HCT116 (cell line): ENCODE measurements around the gene NCKAP5. TPM values are rescaled to one million over a fixed set of nuclear protein-coding genes. Genes with fewer than 3 reads are reported as not detected.

Experiments
- ATAC-seq: fragments of 200-7000 bp; cut with Tn5 transposase; 2 replicates; pipeline ENCODE4 v1.9.1; 2020; ENCODE audit warnings: mild to moderate bottlenecking, moderate library complexity
- BruUV-seq: library from RNA; stranded (reverse); fragments of 400-500 nt; replicated peaks from 2 replicates; lab custom pipeline; 2021; lab: Mats Ljungman, UMichigan
- CTCF ChIA-PET: fragments of 300-600 bp; sonication (Branson Sonifier 250); formaldehyde crosslinking; loops from one replicate; lab custom pipeline; 2021; ENCODE audit warnings: antibody characterized with exemption; lab: Charles Lee
- POLR2A ChIA-PET: fragments of 300-600, 350-600 bp; sonication (Branson Sonifier 250); formaldehyde crosslinking; loops from one replicate; lab custom pipeline; 2021; ENCODE audit warnings: antibody characterized with exemption; lab: Charles Lee
- RAD21 ChIA-PET, 2 experiments: fragments of 300-600 bp; sonication (Branson Sonifier 250); formaldehyde crosslinking; loops; one replicate each; lab custom pipeline; 2023; ENCODE audit warnings: low total read pairs in 2 of 2; ENCODE audit not compliant: uncharacterized antibody in 2 of 2, unreplicated experiment in 2 of 2, low non-redundant PET in 1 of 2; lab: Charles Lee
- DNase-seq: peaks from one replicate; pipeline ENCODE4 v3.0.0-alpha.2; 2010; ENCODE audit warnings: low read depth, low spot score
- H2AFZ ChIP-seq: fragments of 200-600 bp; shearing (Covaris generic), sonication (generic); 2 replicates; pipeline ENCODE4 v1.6.1; 2017; ENCODE audit warnings: low read depth, mixed run types, mixed read lengths, antibody characterized with exemption, low read length; ENCODE audit not compliant: poor library complexity, severe bottlenecking
- H3K27ac ChIP-seq: 2 replicates; pipeline ENCODE4 v1.5.1; 2012; ENCODE audit warnings: low read depth, low read length
- H3K27me3 ChIP-seq: fragments of 200-600 bp; sonication (generic); 2 replicates; pipeline ENCODE4 v1.6.1; 2016; ENCODE audit warnings: mixed run types, low read length, mixed read lengths; ENCODE audit not compliant: insufficient read depth
- H3K36me3 ChIP-seq, 2 experiments: fragments of 200-500 bp in 1 of 2; fragments of 200-600 bp in 1 of 2; sonication (Bioruptor generic) in 1 of 2; sonication (generic) in 1 of 2; 2 replicates each; pipeline versions ENCODE4 v1.5.1 to v1.6.1; 2014 to 2016; ENCODE audit warnings: low read length in 2 of 2, inconsistent platforms in 1 of 2, mixed read lengths in 1 of 2, mixed run types in 1 of 2; ENCODE audit not compliant: insufficient read depth in 2 of 2, control insufficient read depth in 1 of 2
- H3K4me1 ChIP-seq, 2 experiments: fragments of 200-600 bp in 1 of 2; sonication (generic) in 1 of 2; 2 replicates each; pipeline versions ENCODE4 v1.5.1 to v1.6.1; 2012 to 2017; ENCODE audit warnings: low read length in 2 of 2, inconsistent platforms in 1 of 2, mild to moderate bottlenecking in 1 of 2, mixed read lengths in 1 of 2, mixed run types in 1 of 2, moderate library complexity in 1 of 2; ENCODE audit not compliant: insufficient read depth in 2 of 2, control insufficient read depth in 1 of 2
- H3K4me2 ChIP-seq: fragments of 200-600 bp; sonication (generic); 2 replicates; pipeline ENCODE4 v1.6.1; 2017; ENCODE audit warnings: mixed run types, low read length, mixed read lengths
- H3K4me3 ChIP-seq, 2 experiments: fragments of 200-600 bp in 1 of 2; sonication (generic) in 1 of 2; replicated peaks in 1 of 2; 2 replicates each; pipeline ENCODE4 v1.5.1; 2011 to 2016; ENCODE audit warnings: low read length in 2 of 2, control low read depth in 1 of 2, low read depth in 1 of 2, mild to moderate bottlenecking in 1 of 2, mixed read lengths in 1 of 2, mixed run types in 1 of 2
- H3K79me2 ChIP-seq: fragments of 200-600 bp; sonication (generic); 2 replicates; pipeline ENCODE4 v1.6.1; 2017; ENCODE audit warnings: mild to moderate bottlenecking, mixed run types, low read length, moderate library complexity, mixed read lengths; ENCODE audit not compliant: insufficient read depth
- H3K9ac ChIP-seq: fragments of 200-600 bp; sonication (generic); 2 replicates; pipeline ENCODE4 v1.6.1; 2016; ENCODE audit warnings: low read length, mixed read lengths
- H3K9me2 ChIP-seq: fragments of 200-600 bp; sonication (generic), shearing (Covaris generic); 2 replicates; pipeline ENCODE4 v1.6.1; 2017; ENCODE audit warnings: mixed run types, mild to moderate bottlenecking, moderate library complexity; ENCODE audit not compliant: insufficient read depth
- H3K9me3 ChIP-seq, 2 experiments: fragments of 200-500 bp in 1 of 2; fragments of 200-600 bp in 1 of 2; sonication (Bioruptor generic) in 1 of 2; sonication (generic) in 1 of 2; 2 replicates each; pipeline ENCODE4 v1.6.1; 2014 to 2017; ENCODE audit warnings: low read length in 2 of 2, mixed read lengths in 2 of 2, inconsistent platforms in 1 of 2, low read depth in 1 of 2, mild to moderate bottlenecking in 1 of 2, mixed run types in 1 of 2, moderate library complexity in 1 of 2; ENCODE audit not compliant: control insufficient read depth in 1 of 2, insufficient read depth in 1 of 2
- H4K20me1 ChIP-seq: fragments of 200-600 bp; sonication (generic), shearing (Covaris generic); 2 replicates; pipeline ENCODE4 v1.6.1; 2017; ENCODE audit warnings: mixed run types, mild to moderate bottlenecking, moderate library complexity; ENCODE audit not compliant: insufficient read depth
- CBX3 ChIP-seq: IDR thresholded peaks from 2 replicates; pipeline ENCODE4 v1.6.1; 2012; ENCODE audit warnings: low read depth
- CEBPB ChIP-seq: IDR thresholded peaks from 2 replicates; pipeline ENCODE4 v1.6.1; 2012; ENCODE audit warnings: low read depth
- EZH2 ChIP-seq: fragments of 200-600 bp; sonication (generic); IDR thresholded peaks from 2 replicates; pipeline ENCODE4 v1.6.1; 2017; ENCODE audit warnings: antibody characterized with exemption, mixed run types
- EZH2phosphoT487 ChIP-seq: fragments of 200-600 bp; IDR thresholded peaks from 2 replicates; pipeline ENCODE4 v1.6.1; 2018; ENCODE audit warnings: antibody characterized with exemption, borderline replicate concordance
- JUND ChIP-seq: IDR thresholded peaks from 2 replicates; pipeline ENCODE4 v1.6.1; 2012
- POLR2A ChIP-seq: IDR thresholded peaks from 2 replicates; pipeline ENCODE4 v1.7.0; 2011; ENCODE audit warnings: borderline replicate concordance; ENCODE audit not compliant: insufficient read depth, insufficient read length; ENCODE audit errors: extremely low read depth
- RAD21 ChIP-seq: IDR thresholded peaks from 2 replicates; pipeline ENCODE4 v1.6.1; 2012; ENCODE audit warnings: low read depth, mild to moderate bottlenecking
- SIN3A ChIP-seq: IDR thresholded peaks from 2 replicates; pipeline ENCODE4 v1.6.1; 2012; ENCODE audit warnings: low read depth
- SP1 ChIP-seq: IDR thresholded peaks from 2 replicates; pipeline ENCODE4 v1.6.1; 2012; ENCODE audit warnings: low read depth
- TCF7L2 ChIP-seq: IDR thresholded peaks from 2 replicates; pipeline ENCODE4 v1.7.0; 2011; ENCODE audit warnings: borderline replicate concordance, inconsistent platforms; ENCODE audit not compliant: insufficient read depth, insufficient read length; ENCODE audit errors: extremely low read depth
- YY1 ChIP-seq: IDR thresholded peaks from 2 replicates; pipeline ENCODE4 v1.6.1; 2011; ENCODE audit warnings: low read length, low read depth, moderate library complexity, mild to moderate bottlenecking; ENCODE audit not compliant: insufficient replicate concordance; ENCODE audit errors: extremely low read depth
- intact Hi-C: fragments of 100-400 bp; cut with micrococcal nuclease; formaldehyde crosslinking; loops from 2 replicates; pipeline ENCODE4 v1.10.0; 2022
- total RNA-seq: library from RNA; stranded (reverse); gene quantifications from one replicate; pipeline ENCODE4 v1.2.1, GENCODE V29; 2021; ENCODE audit not compliant: unreplicated experiment
- TF ChIP-seq, protein P1 (sequence below), 3 experiments: fragments of 200-600 bp in 1 of 3; sonication (generic) in 1 of 3; IDR thresholded peaks in 2 of 3; conservative IDR thresholded peaks in 1 of 3; 2 replicates each; pipeline ENCODE4 v1.5.1; 2012 to 2017; ENCODE audit warnings: low read depth in 2 of 3, low read length in 2 of 3, antibody characterized with exemption in 1 of 3, borderline replicate concordance in 1 of 3, control low read depth in 1 of 3, mild to moderate bottlenecking in 1 of 3, mixed read lengths in 1 of 3, mixed run types in 1 of 3, moderate library complexity in 1 of 3; ENCODE audit not compliant: insufficient read depth in 1 of 3
- TF ChIP-seq, protein P2 (sequence below): IDR thresholded peaks from 2 replicates; pipeline ENCODE4 v1.6.1; 2012
- TF ChIP-seq, protein P3 (sequence below): IDR thresholded peaks from 2 replicates; pipeline ENCODE4 v1.6.1; 2012; ENCODE audit warnings: low read depth

NCKAP5 gene
- total RNA-seq, 1 experiment from 2014 or later, result 0.30 TPM

DNA sequence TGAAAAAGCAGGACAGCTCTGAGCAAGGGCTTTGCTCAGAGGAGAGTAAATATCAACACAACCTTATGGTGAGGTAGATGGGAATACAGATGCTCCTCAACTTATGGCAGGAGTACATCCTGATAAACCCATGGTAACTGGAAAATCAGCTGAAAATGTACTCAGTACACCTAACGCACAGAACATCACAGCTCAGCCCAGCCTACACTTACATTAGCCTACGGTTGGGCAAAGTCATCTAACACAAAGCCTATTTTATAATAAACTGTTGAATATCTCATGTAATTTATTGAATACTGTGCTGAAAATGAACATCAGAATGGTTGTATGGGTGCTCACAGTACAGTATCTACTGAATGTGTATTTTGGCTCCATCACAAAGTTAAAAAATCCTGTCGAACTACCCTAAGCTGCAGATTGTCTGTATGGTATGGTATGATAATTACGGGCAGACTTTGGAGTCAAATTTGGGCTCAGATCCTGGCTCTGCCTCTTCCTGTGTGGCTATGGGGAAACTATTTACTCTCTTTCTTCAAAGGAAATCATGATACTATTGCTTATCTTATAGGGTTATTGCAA is 778.0 kb downstream of the NCKAP5 start:
- Histone ChIP-seq H4K20me1 (no peaks in the 10 kb centered on the region), H3K27me3 (peaks cover 3% of the 10 kb centered on the region; the same call in 1 of the 2 replicates), H3K4me3 (no peak overlapping the region), H3K36me3 (no peaks in the 10 kb centered on the region), H3K9me2 (no peaks in the 10 kb centered on the region), H3K9ac (no peak overlapping the region), H3K4me1 (no peaks in the 10 kb centered on the region), H3K27ac (no peak overlapping the region), H3K4me2 (no peak overlapping the region), H3K9me3 (no peaks in the 10 kb centered on the region), H2AFZ (no peak overlapping the region), H3K79me2 (no peaks in the 10 kb centered on the region)
- TF ChIP-seq JUND (no peak), YY1 (no peak), POLR2A (no peak), SP1 (no peak), CEBPB (no peak), SIN3A (no peak), CBX3 (no peak), EZH2phosphoT487 (no peak), RAD21 (no peak), EZH2 (no peak), TCF7L2 (no peak)
- TF ChIP-seq, protein P1, sequence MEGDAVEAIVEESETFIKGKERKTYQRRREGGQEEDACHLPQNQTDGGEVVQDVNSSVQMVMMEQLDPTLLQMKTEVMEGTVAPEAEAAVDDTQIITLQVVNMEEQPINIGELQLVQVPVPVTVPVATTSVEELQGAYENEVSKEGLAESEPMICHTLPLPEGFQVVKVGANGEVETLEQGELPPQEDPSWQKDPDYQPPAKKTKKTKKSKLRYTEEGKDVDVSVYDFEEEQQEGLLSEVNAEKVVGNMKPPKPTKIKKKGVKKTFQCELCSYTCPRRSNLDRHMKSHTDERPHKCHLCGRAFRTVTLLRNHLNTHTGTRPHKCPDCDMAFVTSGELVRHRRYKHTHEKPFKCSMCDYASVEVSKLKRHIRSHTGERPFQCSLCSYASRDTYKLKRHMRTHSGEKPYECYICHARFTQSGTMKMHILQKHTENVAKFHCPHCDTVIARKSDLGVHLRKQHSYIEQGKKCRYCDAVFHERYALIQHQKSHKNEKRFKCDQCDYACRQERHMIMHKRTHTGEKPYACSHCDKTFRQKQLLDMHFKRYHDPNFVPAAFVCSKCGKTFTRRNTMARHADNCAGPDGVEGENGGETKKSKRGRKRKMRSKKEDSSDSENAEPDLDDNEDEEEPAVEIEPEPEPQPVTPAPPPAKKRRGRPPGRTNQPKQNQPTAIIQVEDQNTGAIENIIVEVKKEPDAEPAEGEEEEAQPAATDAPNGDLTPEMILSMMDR (IDR thresholded peaks at IDR 0.05 in 2 of 3, conservative IDR thresholded peaks at IDR 0.05 in 1 of 3; ENCODE audit: borderline replicate concordance in 1 of 3, insufficient read depth in 1 of 3, low read depth in 2 of 3, low read length in 2 of 3), result no peak
- TF ChIP-seq, protein P2, sequence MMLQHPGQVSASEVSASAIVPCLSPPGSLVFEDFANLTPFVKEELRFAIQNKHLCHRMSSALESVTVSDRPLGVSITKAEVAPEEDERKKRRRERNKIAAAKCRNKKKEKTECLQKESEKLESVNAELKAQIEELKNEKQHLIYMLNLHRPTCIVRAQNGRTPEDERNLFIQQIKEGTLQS, result no peak
- TF ChIP-seq, protein P3, sequence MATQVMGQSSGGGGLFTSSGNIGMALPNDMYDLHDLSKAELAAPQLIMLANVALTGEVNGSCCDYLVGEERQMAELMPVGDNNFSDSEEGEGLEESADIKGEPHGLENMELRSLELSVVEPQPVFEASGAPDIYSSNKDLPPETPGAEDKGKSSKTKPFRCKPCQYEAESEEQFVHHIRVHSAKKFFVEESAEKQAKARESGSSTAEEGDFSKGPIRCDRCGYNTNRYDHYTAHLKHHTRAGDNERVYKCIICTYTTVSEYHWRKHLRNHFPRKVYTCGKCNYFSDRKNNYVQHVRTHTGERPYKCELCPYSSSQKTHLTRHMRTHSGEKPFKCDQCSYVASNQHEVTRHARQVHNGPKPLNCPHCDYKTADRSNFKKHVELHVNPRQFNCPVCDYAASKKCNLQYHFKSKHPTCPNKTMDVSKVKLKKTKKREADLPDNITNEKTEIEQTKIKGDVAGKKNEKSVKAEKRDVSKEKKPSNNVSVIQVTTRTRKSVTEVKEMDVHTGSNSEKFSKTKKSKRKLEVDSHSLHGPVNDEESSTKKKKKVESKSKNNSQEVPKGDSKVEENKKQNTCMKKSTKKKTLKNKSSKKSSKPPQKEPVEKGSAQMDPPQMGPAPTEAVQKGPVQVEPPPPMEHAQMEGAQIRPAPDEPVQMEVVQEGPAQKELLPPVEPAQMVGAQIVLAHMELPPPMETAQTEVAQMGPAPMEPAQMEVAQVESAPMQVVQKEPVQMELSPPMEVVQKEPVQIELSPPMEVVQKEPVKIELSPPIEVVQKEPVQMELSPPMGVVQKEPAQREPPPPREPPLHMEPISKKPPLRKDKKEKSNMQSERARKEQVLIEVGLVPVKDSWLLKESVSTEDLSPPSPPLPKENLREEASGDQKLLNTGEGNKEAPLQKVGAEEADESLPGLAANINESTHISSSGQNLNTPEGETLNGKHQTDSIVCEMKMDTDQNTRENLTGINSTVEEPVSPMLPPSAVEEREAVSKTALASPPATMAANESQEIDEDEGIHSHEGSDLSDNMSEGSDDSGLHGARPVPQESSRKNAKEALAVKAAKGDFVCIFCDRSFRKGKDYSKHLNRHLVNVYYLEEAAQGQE, result no peak
- intact Hi-C loops, result no loop called here
- no peak for DNase-seq
- no peak for ATAC-seq
- no TSS peak for BruUV-seq
- POLR2A ChIA-PET, result no interaction called here
- CTCF ChIA-PET, result no interaction called here
- RAD21 ChIA-PET, result no interaction called here
